Suprapubic skin (tissue), 4 donors: Measurements from ENCODE around the gene KRT76. TPM values are rescaled to one million over a fixed set of nuclear protein-coding genes. Genes with fewer than 3 reads are reported as not detected.
"Not testable (repeated sequence)": the region's sequence is repeated elsewhere in the genome, so short reads cannot be mapped to it uniquely, and the experiment has no call there.

Source experiments
- DNase-seq, 2 donors: peaks; one replicate each; pipeline ENCODE4 v3.0.0-alpha.2; 2019; ENCODE audit warnings: low spot score in 2 of 2
- H3K27ac ChIP-seq: fragments of 200-600 bp; sonication (generic); one replicate; pipeline ENCODE4 v1.5.1; 2019
- H3K27me3 ChIP-seq: fragments of 200-600 bp; sonication (generic); one replicate; pipeline ENCODE4 v1.5.1; 2019
- H3K36me3 ChIP-seq: fragments of 200-600 bp; sonication (generic); one replicate; pipeline ENCODE4 v1.5.1; 2019
- H3K4me1 ChIP-seq: fragments of 200-600 bp; sonication (generic); one replicate; pipeline ENCODE4 v1.5.1; 2019
- H3K4me3 ChIP-seq: fragments of 200-600 bp; sonication (generic); one replicate; pipeline ENCODE4 v1.5.1; 2019; ENCODE audit warnings: mild to moderate bottlenecking
- H3K9me3 ChIP-seq: fragments of 200-600 bp; sonication (generic); one replicate; pipeline ENCODE4 v1.5.1; 2019
- EP300 ChIP-seq: sonication (generic); formaldehyde crosslinking; IDR thresholded peaks from one replicate; pipeline ENCODE4 v1.6.1; 2017; ENCODE audit warnings: antibody characterized with exemption
- POLR2A ChIP-seq, 2 donors: fragments of 450-650 bp; IDR thresholded peaks; one replicate each; pipeline ENCODE4 v1.6.1; 2017; ENCODE audit warnings: antibody characterized with exemption in 2 of 2, mild to moderate bottlenecking in 2 of 2, moderate library complexity in 2 of 2
- POLR2AphosphoS5 ChIP-seq, 3 donors: sonication (generic); formaldehyde crosslinking; IDR thresholded peaks; one replicate each; pipeline ENCODE4 v1.6.1; 2017; ENCODE audit warnings: antibody characterized with exemption in 3 of 3
- WGBS: methylation state at CpG from one replicate; pipeline ENCODE4 v1.1.5; 2018; 5-methylcytosine and 5-hydroxymethylcytosine counted together
- total RNA-seq, 4 donors: library from RNA; depleted of rRNA; stranded (reverse); fragments of >200 nt; gene quantifications; one replicate each; pipeline ENCODE4 v1.1.0, GENCODE V29; 2016
- TF ChIP-seq, protein P1 (sequence below), 2 donors: fragments of 200-600 bp in 1 of 2; fragments of 450-650 bp in 1 of 2; sonication (generic) in 1 of 2; IDR thresholded peaks; one replicate each; pipeline ENCODE4 v1.5.1; 2016 to 2019; ENCODE audit warnings: antibody characterized with exemption in 2 of 2, mild to moderate bottlenecking in 1 of 2, moderate library complexity in 1 of 2

Gene KRT76
- total RNA-seq, 4 donors from 2014 or later: not detected

DNA sequence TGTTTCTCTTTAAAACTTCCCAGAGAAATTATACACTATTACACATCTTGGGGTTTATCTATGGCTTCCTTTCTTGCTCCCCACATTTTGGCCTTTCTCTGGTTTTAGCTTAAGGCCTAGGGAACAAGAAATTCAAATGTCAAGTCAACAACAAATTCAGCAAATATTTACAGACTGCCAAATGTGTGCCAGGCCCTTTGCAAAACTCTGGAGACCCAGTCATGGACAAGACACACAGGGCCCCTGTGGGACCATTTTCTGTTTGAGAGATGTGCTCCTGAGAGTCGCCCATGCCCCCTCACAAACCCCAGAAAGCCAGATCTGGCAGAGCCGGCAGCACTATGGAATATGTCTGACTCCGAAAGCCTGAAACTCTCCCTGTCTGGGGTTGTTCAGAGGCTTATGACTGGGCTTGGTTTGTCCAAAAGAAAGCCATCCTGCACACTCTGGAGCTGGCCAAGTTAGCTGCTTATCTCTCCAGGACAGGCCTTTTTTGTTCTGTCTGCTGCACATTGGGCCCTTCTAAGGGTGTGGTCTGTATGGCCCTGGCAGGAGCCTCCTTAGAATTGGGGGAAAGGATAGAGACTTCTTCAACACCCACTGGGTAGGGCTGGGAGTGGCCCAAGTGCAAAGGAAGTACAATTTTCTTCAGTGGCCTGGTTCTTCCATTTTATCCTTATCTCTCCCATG is 19.8 kb upstream of the KRT76 start:
- Histone ChIP-seq H3K27ac (no peak overlapping the region), H3K4me1 (no peaks in the 10 kb centered on the region), H3K4me3 (no peak overlapping the region), H3K9me3 (no peaks in the 10 kb centered on the region), H3K27me3 (peaks cover 5% of the 10 kb centered on the region), H3K36me3 (no peaks in the 10 kb centered on the region)
- WGBS: 89% methylated on average over 3 of the region's 3 CpGs
- TF ChIP-seq POLR2AphosphoS5 (IDR thresholded peaks at IDR 0.05): no peak
- no peak for TF ChIP-seq POLR2A (IDR thresholded peaks at IDR 0.05)
- no peak for TF ChIP-seq EP300
- no peak for DNase-seq

DNA sequence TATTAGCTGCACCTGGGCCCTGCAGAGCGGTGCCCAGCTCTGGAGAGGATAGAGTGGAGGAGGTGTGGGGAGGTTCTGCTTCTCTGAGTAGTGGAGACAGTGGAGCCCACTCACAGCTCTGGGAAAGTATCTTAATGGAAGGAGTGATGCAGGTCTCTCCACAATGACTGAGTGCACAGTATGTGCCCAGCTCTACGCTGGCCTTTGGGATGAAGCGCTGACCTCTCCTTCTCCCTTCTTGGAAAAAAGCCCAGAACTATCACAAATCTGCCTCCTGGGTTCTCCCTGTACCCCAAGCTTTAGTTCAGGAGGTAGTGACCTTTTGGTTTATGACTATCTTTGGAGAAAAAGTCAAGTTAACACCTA is 19.3 kb upstream of the KRT76 start:
- Histone ChIP-seq H3K27ac (no peak overlapping the region), H3K36me3 (no peaks in the 10 kb centered on the region), H3K27me3 (peaks cover 9% of the 10 kb centered on the region), H3K4me3 (no peak overlapping the region), H3K9me3 (no peaks in the 10 kb centered on the region), H3K4me1 (no peaks in the 10 kb centered on the region)
- WGBS: 100% methylated on average over 2 of the region's 3 CpGs
- TF ChIP-seq POLR2AphosphoS5 (IDR thresholded peaks at IDR 0.05) (no peak), POLR2A (IDR thresholded peaks at IDR 0.05) (no peak), EP300 (no peak)
- TF ChIP-seq, protein P1, sequence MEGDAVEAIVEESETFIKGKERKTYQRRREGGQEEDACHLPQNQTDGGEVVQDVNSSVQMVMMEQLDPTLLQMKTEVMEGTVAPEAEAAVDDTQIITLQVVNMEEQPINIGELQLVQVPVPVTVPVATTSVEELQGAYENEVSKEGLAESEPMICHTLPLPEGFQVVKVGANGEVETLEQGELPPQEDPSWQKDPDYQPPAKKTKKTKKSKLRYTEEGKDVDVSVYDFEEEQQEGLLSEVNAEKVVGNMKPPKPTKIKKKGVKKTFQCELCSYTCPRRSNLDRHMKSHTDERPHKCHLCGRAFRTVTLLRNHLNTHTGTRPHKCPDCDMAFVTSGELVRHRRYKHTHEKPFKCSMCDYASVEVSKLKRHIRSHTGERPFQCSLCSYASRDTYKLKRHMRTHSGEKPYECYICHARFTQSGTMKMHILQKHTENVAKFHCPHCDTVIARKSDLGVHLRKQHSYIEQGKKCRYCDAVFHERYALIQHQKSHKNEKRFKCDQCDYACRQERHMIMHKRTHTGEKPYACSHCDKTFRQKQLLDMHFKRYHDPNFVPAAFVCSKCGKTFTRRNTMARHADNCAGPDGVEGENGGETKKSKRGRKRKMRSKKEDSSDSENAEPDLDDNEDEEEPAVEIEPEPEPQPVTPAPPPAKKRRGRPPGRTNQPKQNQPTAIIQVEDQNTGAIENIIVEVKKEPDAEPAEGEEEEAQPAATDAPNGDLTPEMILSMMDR (IDR thresholded peaks at IDR 0.05): no peak
- DNase-seq: no peak

DNA sequence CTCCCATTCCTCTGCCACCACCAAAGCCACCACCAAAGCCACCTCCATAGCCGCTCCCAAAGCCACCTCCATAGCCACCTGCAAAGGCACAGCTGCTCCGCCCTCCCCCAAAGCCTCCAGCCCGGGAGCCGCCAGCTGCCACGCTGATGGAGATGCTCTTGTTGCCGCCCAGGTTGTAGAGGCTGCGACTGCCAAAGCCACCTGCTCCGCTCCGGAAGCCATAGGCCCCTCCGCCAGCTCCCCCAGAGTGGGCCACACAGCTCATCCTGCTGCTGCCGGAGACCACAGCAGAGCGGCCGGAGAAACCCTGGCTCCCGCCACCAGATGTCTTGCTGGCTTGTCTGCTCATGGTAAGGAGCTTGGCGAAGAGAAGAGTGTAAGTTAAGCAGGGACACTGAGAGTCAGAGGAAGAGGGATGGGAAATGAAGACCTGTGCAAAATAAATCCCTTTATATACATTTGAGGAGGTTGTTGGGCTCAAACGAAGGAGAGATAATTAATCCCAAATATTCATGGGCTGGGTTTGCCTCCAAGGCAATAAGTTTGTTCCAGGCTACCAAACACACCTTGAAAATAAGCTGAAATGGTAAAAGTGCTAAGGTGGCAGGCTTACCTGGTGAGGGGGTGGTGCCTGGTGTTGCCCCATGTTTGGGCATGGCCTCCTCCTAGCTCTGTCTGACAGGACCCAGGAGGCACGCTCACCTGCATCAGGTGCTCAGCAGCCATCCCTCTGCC is 18.7 kb upstream of the KRT76 start, which contains the start of gene KRT3:
Gene KRT3 (minus strand): TSS at position 424 of the 735 bp plus-strand sequence. CDS start 75 bp downstream, at position 349.
- TF ChIP-seq, protein P1 (IDR thresholded peaks at IDR 0.05): no peak
- TF ChIP-seq POLR2AphosphoS5 (IDR thresholded peaks at IDR 0.05): no peak
- no peaks in the 10 kb centered on the region for H3K9me3 ChIP-seq
- no peaks in the 10 kb centered on the region for H3K4me1 ChIP-seq
- no peak for DNase-seq
- no peak within 1 kb of the TSS for H3K27ac ChIP-seq
- no peak within 1 kb of the TSS for H3K4me3 ChIP-seq
- WGBS: 90% methylated on average over 17 of the region's 17 CpGs
- H3K27me3 ChIP-seq: peaks cover 15% of the 10 kb centered on the region
- no peaks in the 10 kb centered on the region for H3K36me3 ChIP-seq

DNA sequence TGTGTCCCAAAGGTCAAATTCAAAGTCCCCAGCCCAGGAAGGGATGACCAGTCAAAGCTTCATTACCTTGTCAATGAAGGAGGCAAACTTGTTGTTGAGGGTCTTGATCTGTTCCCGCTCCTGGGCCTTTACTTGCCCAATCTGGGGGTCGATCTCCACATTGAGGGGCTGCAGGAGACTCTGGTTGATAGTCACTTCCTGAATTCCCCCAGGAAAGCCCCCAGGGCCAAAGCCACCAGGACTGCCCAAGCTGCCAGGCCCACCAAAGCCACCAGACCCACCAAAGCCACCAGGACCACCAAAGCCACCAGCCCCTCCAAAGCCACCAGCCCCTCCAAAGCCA is 18.2 kb upstream of the KRT76 start:
- H3K27ac ChIP-seq, H3K36me3 ChIP-seq, H3K9me3 ChIP-seq, H3K4me3 ChIP-seq, H3K4me1 ChIP-seq, DNase-seq: not testable (repeated sequence)
- H3K27me3 ChIP-seq: peaks cover 19% of the 10 kb centered on the region
- 92% methylated on average over 2 of the region's 2 CpGs for WGBS

DNA sequence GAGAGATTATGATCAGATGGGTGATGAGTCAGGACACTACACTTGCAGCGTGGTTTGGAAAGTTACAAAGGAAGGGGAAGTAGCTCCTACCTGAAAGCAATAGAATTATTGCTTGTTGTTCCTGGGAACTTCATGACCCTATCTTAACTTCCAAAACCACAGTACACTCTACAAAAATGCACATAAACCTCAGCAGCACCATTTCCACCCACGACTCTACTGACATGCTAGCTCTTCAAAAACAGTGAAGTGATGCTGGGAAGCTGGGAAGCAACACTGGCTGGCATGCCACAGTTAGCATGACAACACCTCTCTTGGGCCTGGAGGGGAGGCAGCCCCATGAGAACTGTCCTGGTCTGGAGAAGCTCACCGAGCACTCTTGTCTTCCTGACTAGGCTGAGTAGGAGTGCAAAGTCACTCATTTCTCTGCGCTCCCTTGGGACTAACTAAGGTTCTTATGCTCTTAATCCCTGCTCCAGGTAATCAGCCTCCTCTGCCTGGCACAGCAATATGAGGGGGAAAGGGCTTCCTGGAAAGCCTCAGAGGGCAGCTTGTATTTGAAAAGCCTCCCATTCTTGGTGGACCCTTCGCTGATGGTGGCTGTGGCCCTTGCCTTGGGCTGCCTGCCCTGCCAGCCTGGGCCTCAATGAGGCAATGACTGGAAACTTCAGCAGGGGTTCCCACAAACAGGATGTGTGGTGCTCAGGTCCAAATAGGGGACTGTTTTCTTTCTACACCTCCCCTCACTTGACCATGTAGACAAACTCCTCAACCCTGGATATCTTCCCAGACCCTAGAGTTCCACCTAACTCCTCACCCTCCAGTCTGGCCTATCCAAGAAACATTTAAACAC is 17.6 kb upstream of the KRT76 start:
- Histone ChIP-seq H3K27ac (no peak overlapping the region), H3K27me3 (peaks cover 24% of the 10 kb centered on the region), H3K4me3 (no peak overlapping the region), H3K9me3 (no peaks in the 10 kb centered on the region), H3K36me3 (no peaks in the 10 kb centered on the region), H3K4me1 (peaks cover 6% of the 10 kb centered on the region)
- DNase-seq: no peak
- WGBS: 75% methylated on average over 5 of the region's 5 CpGs
- no peak for TF ChIP-seq EP300
- TF ChIP-seq POLR2AphosphoS5 (IDR thresholded peaks at IDR 0.05): no peak
- TF ChIP-seq, protein P1 (IDR thresholded peaks at IDR 0.05): no peak
- TF ChIP-seq POLR2A (IDR thresholded peaks at IDR 0.05): no peak
